ENCODE measurements around the gene CD300LF.

- TF ChIP-seq CTCF (IDR thresholded peaks at IDR 0.05) (no peak), POLR2A (IDR thresholded peaks at IDR 0.05) (no peak)
Observed at GRCh38 chr17:74740641-74741387, 28.1 kb upstream of the CD300LF start.
